ENCODE data around the gene PACS2.

- no peak for TF ChIP-seq CTCF (IDR thresholded peaks at IDR 0.05)
- TF ChIP-seq POLR2AphosphoS5 (IDR thresholded peaks at IDR 0.05): no peak
- TF ChIP-seq POLR2A (IDR thresholded peaks at IDR 0.05): no peak
Observed at GRCh38 chr14:105391541-105391940, 77.0 kb downstream of the PACS2 start.

All from breast epithelium (tissue), 3 donors.